Esophagus squamous epithelium (tissue), 5 donors: Measurements from ENCODE around the gene CCDC107. TPM values are rescaled to one million over a fixed set of nuclear protein-coding genes. Genes with fewer than 3 reads are reported as not detected.

Experiments used
- DNase-seq: peaks from one replicate; lab custom pipeline; 2025; lab: John Stamatoyannopoulos, UW
- H3K27ac ChIP-seq, 4 donors: fragments of 200-600 bp; sonication (generic); one replicate each; pipeline ENCODE4 v1.5.1; 2016 to 2019; ENCODE audit warnings: mild to moderate bottlenecking in 1 of 4
- H3K27me3 ChIP-seq, 4 donors: fragments of 200-600 bp; sonication (generic); 1 replicate in 3 of 4; 2 replicates in 1 of 4; pipeline versions ENCODE4 v1.5.1 to v1.6.0; 2017 to 2021; ENCODE audit warnings: antibody characterized with exemption in 1 of 4
- H3K36me3 ChIP-seq, 3 donors: fragments of 200-600 bp; sonication (generic); one replicate each; pipeline ENCODE4 v1.5.1; 2016 to 2019
- H3K4me1 ChIP-seq, 3 donors: fragments of 200-600 bp; sonication (generic); one replicate each; pipeline ENCODE4 v1.5.1; 2017 to 2019
- H3K4me3 ChIP-seq, 4 donors: fragments of 200-600 bp; sonication (generic); 1 replicate in 3 of 4; 2 replicates in 1 of 4; pipeline ENCODE4 v1.5.1; 2016 to 2019; ENCODE audit warnings: mild to moderate bottlenecking in 2 of 4, moderate library complexity in 1 of 4
- H3K9me3 ChIP-seq, 3 donors: fragments of 200-600 bp; sonication (generic); one replicate each; pipeline ENCODE4 v1.5.1; 2016 to 2019
- POLR2A ChIP-seq, 4 donors: fragments of 450-650 bp; IDR thresholded peaks; one replicate each; pipeline ENCODE4 v1.6.1; 2017; ENCODE audit warnings: antibody characterized with exemption in 4 of 4, mild to moderate bottlenecking in 4 of 4, moderate library complexity in 3 of 4
- WGBS, 2 donors: methylation state at CpG; one replicate each; pipeline ENCODE4 v1.1.5; 2018; 5-methylcytosine and 5-hydroxymethylcytosine counted together
- intact Hi-C: fragments of 100-400 bp; cut with DNase I; formaldehyde crosslinking; loops from one replicate; pipeline ENCODE4 v1.15.0; 2022
- total RNA-seq, 4 donors: library from RNA; depleted of rRNA; stranded (reverse); fragments of >200 nt; gene quantifications; one replicate each; pipeline ENCODE4 v1.1.0, GENCODE V29; 2016
- TF ChIP-seq, protein P1 (sequence below), 6 experiments: fragments of 450-650 bp in 4 of 6; fragments of 200-600 bp in 2 of 6; sonication (generic) in 2 of 6; IDR thresholded peaks; one replicate each; pipeline ENCODE4 v1.5.1; 2016 to 2019; ENCODE audit warnings: antibody characterized with exemption in 6 of 6, mild to moderate bottlenecking in 4 of 6, moderate library complexity in 4 of 6
- donor health status: DM: yes; HTN: yes; CAD: no.

Gene CCDC107
- total RNA-seq, 4 donors from 2014 or later: 6.6 to 19.6 (median 14.2) TPM

GRCh38 chr9:35662437-35662836, 4.3 kb downstream of the CCDC107 start:
- H3K4me3 ChIP-seq: no peak overlapping the region
- peak overlapping the region; percentile 32 to 96 (median 80) for H3K27ac ChIP-seq
- WGBS, 2 donors: 72 to 87% methylated on average over 5 to 6 of the region's 7 CpGs
- H3K4me1 ChIP-seq: peaks cover 18 to 73% (median 22%) of the 10 kb centered on the region in 3 donors
- no peaks in the 10 kb centered on the region for H3K9me3 ChIP-seq
- no peak for TF ChIP-seq POLR2A (IDR thresholded peaks at IDR 0.05)
- TF ChIP-seq, protein P1, sequence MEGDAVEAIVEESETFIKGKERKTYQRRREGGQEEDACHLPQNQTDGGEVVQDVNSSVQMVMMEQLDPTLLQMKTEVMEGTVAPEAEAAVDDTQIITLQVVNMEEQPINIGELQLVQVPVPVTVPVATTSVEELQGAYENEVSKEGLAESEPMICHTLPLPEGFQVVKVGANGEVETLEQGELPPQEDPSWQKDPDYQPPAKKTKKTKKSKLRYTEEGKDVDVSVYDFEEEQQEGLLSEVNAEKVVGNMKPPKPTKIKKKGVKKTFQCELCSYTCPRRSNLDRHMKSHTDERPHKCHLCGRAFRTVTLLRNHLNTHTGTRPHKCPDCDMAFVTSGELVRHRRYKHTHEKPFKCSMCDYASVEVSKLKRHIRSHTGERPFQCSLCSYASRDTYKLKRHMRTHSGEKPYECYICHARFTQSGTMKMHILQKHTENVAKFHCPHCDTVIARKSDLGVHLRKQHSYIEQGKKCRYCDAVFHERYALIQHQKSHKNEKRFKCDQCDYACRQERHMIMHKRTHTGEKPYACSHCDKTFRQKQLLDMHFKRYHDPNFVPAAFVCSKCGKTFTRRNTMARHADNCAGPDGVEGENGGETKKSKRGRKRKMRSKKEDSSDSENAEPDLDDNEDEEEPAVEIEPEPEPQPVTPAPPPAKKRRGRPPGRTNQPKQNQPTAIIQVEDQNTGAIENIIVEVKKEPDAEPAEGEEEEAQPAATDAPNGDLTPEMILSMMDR (IDR thresholded peaks at IDR 0.05): no peak
- H3K36me3 ChIP-seq: peaks cover 0 to 26% (median 0%) of the 10 kb centered on the region in 3 donors
- DNase-seq: no peak
- no peaks in the 10 kb centered on the region for H3K27me3 ChIP-seq
- intact Hi-C loops: no loop called here

DNA sequence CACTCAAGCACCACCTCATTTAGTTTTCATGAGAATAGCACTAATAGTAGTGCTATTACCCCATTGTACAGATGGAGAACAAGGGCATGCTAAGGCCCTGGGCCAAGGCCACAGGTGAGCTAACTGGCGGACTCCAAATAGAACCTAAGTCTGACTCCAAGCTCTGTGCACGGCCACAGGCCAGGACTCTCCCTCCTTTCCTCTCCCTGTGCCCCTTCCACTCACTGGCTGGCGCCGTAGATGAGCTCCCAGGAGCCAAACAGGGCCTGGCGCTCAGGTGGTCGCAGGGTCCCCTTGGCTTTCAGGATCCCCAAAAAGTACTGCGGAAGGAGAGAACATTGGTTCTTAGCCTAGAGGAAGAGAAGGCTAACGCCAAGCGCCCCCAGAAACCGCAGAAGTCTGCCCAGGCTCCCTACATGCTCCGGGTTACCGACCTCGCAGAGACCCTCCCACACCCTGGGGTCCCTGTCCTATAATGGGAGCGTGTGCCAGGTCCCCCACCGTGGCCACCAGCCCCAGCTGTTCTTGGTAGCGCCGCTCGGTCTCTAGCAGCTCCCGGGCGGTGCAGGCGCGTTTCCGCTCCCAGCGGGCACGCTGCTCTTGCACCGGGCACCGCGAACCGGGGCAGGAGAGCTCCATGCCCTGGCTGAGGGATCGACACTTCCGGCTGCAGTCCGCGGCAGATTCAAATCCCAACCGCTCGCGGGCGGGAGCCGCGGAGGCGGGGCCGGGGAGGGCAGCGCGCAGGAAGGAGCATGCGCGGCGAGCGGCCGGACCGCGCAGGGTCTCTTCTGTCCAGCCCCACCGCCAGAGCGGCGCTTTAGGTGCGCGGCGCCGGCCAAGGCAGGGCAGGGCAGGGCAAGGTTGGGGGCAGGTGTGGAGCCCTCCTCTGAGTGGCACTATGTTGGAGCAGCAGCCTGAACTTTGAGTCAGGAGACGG, 6.7 kb downstream of the CCDC107 start, which contains the start of gene ARHGEF39:
TSS of gene ARHGEF39 (minus strand) at position 665 of the 940 bp plus-strand sequence. CDS start at position 639, 26 bp downstream.
- peaks cover 9 to 60% (median 15%) of the 10 kb centered on the region in 3 donors for H3K4me1 ChIP-seq
- H3K27me3 ChIP-seq: no peaks in the 10 kb centered on the region
- H3K27ac ChIP-seq: peak within 1 kb of the TSS; percentile 50 to 96 (median 90)
- H3K4me3 ChIP-seq: peak within 1 kb of the TSS; percentile 31 to 68 (median 58)
- H3K9me3 ChIP-seq: no peaks in the 10 kb centered on the region
- H3K36me3 ChIP-seq: peaks cover 0 to 26% (median 0%) of the 10 kb centered on the region in 3 donors
- WGBS, 2 donors: 3 to 18% methylated on average over 8 to 15 of the region's 58 CpGs
- TF ChIP-seq POLR2A (IDR thresholded peaks at IDR 0.05): no peak
- TF ChIP-seq, protein P1 (IDR thresholded peaks at IDR 0.05): peak in 1 of 6 experiments; percentile 31
- no peak for DNase-seq
- intact Hi-C loops: no loop called here

DNA sequence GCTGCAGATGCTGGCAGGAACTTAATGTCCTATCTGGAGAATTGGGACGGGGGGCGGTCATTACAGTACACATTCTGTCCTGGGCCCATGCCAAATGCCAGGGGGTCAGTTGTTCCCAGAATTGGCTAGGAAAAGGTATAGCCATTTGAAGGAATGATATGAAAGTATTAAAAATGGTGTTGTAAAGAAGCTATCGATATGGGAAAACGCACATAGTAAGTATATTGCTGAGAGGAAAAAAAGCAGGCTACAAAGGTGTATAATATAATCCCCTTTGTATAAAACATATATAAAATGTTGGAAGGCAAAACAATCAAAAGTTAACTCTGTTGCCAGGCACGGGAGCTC, 7.4 kb downstream of the CCDC107 start:
- H3K36me3 ChIP-seq: peaks cover 0 to 21% (median 0%) of the 10 kb centered on the region in 3 donors
- peaks cover 9 to 53% (median 15%) of the 10 kb centered on the region in 3 donors for H3K4me1 ChIP-seq
- H3K27me3 ChIP-seq: no peaks in the 10 kb centered on the region
- peak overlapping the region; percentile 50 to 96 (median 90) for H3K27ac ChIP-seq
- peak overlapping the region; percentile 31 to 68 (median 58) for H3K4me3 ChIP-seq
- DNase-seq: no peak
- no peak for TF ChIP-seq POLR2A (IDR thresholded peaks at IDR 0.05)
- TF ChIP-seq, protein P1 (IDR thresholded peaks at IDR 0.05): no peak
- intact Hi-C loops: no loop called here
- H3K9me3 ChIP-seq: no peaks in the 10 kb centered on the region
- WGBS, 2 donors: 15 to 25% methylated on average over 4 to 5 of the region's 5 CpGs

GRCh38 chr9:35666045-35666444, 8.0 kb downstream of the CCDC107 start:
- Histone ChIP-seq H3K4me1 (peaks cover 7 to 47% (median 15%) of the 10 kb centered on the region in 3 donors), H3K9me3 (no peaks in the 10 kb centered on the region), H3K27ac (no peak overlapping the region), H3K4me3 (no peak overlapping the region), H3K27me3 (no peaks in the 10 kb centered on the region), H3K36me3 (peaks cover 0 to 15% (median 0%) of the 10 kb centered on the region in 3 donors)
- intact Hi-C loops: no loop called here
- TF ChIP-seq, protein P1 (IDR thresholded peaks at IDR 0.05): no peak
- no peak for TF ChIP-seq POLR2A (IDR thresholded peaks at IDR 0.05)
- no peak for DNase-seq
- WGBS, 2 donors: 83 to 100% methylated on average over 1 of the region's 1 CpG

DNA sequence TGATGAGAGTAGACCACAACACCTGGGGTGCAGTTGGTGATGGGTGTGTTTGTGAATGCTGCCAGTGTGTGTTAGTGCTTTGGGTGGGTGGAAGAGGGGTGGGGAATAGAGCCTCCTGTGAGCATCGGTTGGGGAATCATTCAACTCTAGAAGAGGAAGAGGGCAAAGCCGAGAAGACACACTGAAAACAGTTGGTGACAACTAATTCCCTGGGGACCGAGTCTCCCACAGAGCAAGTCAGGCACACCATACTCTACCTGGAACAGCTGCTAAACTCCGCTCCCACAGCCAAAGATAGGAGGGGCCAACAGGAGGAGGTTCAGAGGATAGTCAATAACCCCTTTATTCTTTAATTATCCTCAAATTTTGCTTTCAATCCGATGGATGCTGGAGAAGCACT, 8.5 kb downstream of the CCDC107 start:
- no peak overlapping the region for H3K27ac ChIP-seq
- no peak overlapping the region for H3K4me3 ChIP-seq
- TF ChIP-seq, protein P1 (IDR thresholded peaks at IDR 0.05): no peak
- TF ChIP-seq POLR2A (IDR thresholded peaks at IDR 0.05): no peak
- H3K4me1 ChIP-seq: peaks cover 6 to 42% (median 11%) of the 10 kb centered on the region in 3 donors
- 68 to 92% methylated on average over 4 to 5 of the region's 5 CpGs for WGBS, 2 donors
- no peak for DNase-seq
- peaks cover 0 to 10% (median 0%) of the 10 kb centered on the region in 3 donors for H3K36me3 ChIP-seq
- intact Hi-C loops: no loop called here
- H3K9me3 ChIP-seq: no peaks in the 10 kb centered on the region
- H3K27me3 ChIP-seq: no peaks in the 10 kb centered on the region
